H1 (cell line): ENCODE results near the gene SMPX. TPM values are rescaled to one million over a fixed set of nuclear protein-coding genes. Genes with fewer than 3 reads are reported as not detected.

Experiments
- CTCF ChIA-PET: fragments of 300-600 bp; sonication (Branson Sonifier 250); formaldehyde crosslinking; loops from one replicate; lab custom pipeline; 2021; ENCODE audit not compliant: partially characterized antibody; lab: Charles Lee
- POLR2A ChIA-PET: fragments of 300-600 bp; sonication (Branson Sonifier 250); formaldehyde crosslinking; loops from one replicate; lab custom pipeline; 2021; ENCODE audit warnings: inconsistent platforms; ENCODE audit not compliant: partially characterized antibody; lab: Charles Lee
- DNase-seq, 2 experiments: peaks; one replicate each; pipeline versions ENCODE4 v3.0.0 to v3.0.0-alpha.2; 2010 to 2022; ENCODE audit warnings: low spot score in 2 of 2, low read depth in 1 of 2, mixed read lengths in 1 of 2
- FAIRE-seq: peaks from 2 replicates; lab custom pipeline; 2011; peaks lifted over from hg19 to GRCh38; lab: Jason Lieb, UNC
- H2AFZ ChIP-seq: 2 replicates; pipeline ENCODE4 v1.8.1; 2012; ENCODE audit warnings: low read length, inconsistent platforms
- H2AK5ac ChIP-seq: 2 replicates; pipeline ENCODE4 v1.6.1; 2013; ENCODE audit warnings: low read depth, low read length
- H2BK120ac ChIP-seq: replicated peaks from 2 replicates; pipeline ENCODE3; 2013; ENCODE audit warnings: low read depth, low read length, inconsistent platforms
- H2BK12ac ChIP-seq: 2 replicates; pipeline ENCODE4 v1.6.1; 2013; ENCODE audit warnings: low read depth, low read length
- H2BK15ac ChIP-seq: 2 replicates; pipeline ENCODE4 v1.6.1; 2013; ENCODE audit warnings: low read length
- H2BK20ac ChIP-seq: 2 replicates; pipeline ENCODE4 v1.6.1; 2013; ENCODE audit warnings: low read length
- H2BK5ac ChIP-seq: 2 replicates; pipeline ENCODE4 v1.6.1; 2013; ENCODE audit warnings: low read depth, low read length
- H3K14ac ChIP-seq: 2 replicates; pipeline ENCODE4 v1.6.1; 2013; ENCODE audit warnings: inconsistent platforms; ENCODE audit not compliant: insufficient read length
- H3K18ac ChIP-seq: 2 replicates; pipeline ENCODE4 v1.6.1; 2013; ENCODE audit warnings: low read length; ENCODE audit errors: extremely low read depth
- H3K23ac ChIP-seq: 2 replicates; pipeline ENCODE4 v1.6.1; 2013; ENCODE audit warnings: inconsistent platforms; ENCODE audit not compliant: insufficient read length
- H3K23me2 ChIP-seq: 2 replicates; pipeline ENCODE4 v1.6.1; 2013; ENCODE audit warnings: low read depth, low read length
- H3K27ac ChIP-seq: 2 replicates; pipeline ENCODE4 v1.6.1; 2011; ENCODE audit warnings: low read depth, low read length, inconsistent platforms
- H3K27me3 ChIP-seq, 4 experiments: replicated peaks in 1 of 4; 1 replicate in 1 of 4; 2 replicates in 3 of 4; pipeline versions ENCODE4 v1.6.1 to v1.8.1; 2011 to 2013; ENCODE audit warnings: low read length in 3 of 4, mild to moderate bottlenecking in 3 of 4, inconsistent platforms in 2 of 4, mixed read lengths in 2 of 4, moderate library complexity in 1 of 4; ENCODE audit not compliant: control insufficient read depth in 3 of 4, insufficient read depth in 3 of 4; ENCODE audit errors: extremely low read depth in 1 of 4
- H3K36me3 ChIP-seq, 4 experiments: 2 replicates each; pipeline versions ENCODE4 v1.6.1 to v1.8.1; 2011 to 2013; ENCODE audit warnings: mild to moderate bottlenecking in 4 of 4, low read length in 3 of 4, moderate library complexity in 2 of 4, control low read depth in 1 of 4, inconsistent platforms in 1 of 4; ENCODE audit not compliant: insufficient read depth in 4 of 4, control insufficient read depth in 2 of 4
- H3K4ac ChIP-seq: replicated peaks from 2 replicates; pipeline ENCODE3; 2013; ENCODE audit warnings: low read length, low read depth, mixed read lengths, inconsistent platforms; ENCODE audit not compliant: insufficient read length
- H3K4me1 ChIP-seq, 4 experiments: replicated peaks in 1 of 4; 1 replicate in 1 of 4; 2 replicates in 3 of 4; pipeline versions ENCODE4 v1.6.1 to v1.8.1; 2011 to 2013; ENCODE audit warnings: low read length in 3 of 4, inconsistent platforms in 2 of 4, mixed read lengths in 1 of 4; ENCODE audit not compliant: insufficient read depth in 4 of 4, control insufficient read depth in 3 of 4
- H3K4me2 ChIP-seq, 2 experiments: 2 replicates each; pipeline versions ENCODE4 v1.6.1 to v1.8.1; 2011 to 2013; ENCODE audit warnings: low read depth in 2 of 2, low read length in 2 of 2, control low read depth in 1 of 2, inconsistent platforms in 1 of 2, mild to moderate bottlenecking in 1 of 2; ENCODE audit not compliant: insufficient read depth in 1 of 2
- H3K4me3 ChIP-seq, 4 experiments: fragments of 200-600, 300-600 bp in 1 of 4; sonication (generic), shearing (Covaris generic), sonication (Bioruptor Twin) in 1 of 4; 2 replicates each; pipeline versions ENCODE4 v1.5.1 to v1.8.1; 2011 to 2016; ENCODE audit warnings: low read length in 4 of 4, low read depth in 3 of 4, control low read depth in 2 of 4, inconsistent platforms in 2 of 4, mild to moderate bottlenecking in 2 of 4, mixed read lengths in 1 of 4, moderate library complexity in 1 of 4; ENCODE audit not compliant: insufficient read depth in 2 of 4; ENCODE audit errors: extremely low read depth in 1 of 4
- H3K56ac ChIP-seq: replicated peaks from 2 replicates; pipeline ENCODE3; 2013; ENCODE audit warnings: low read depth, mild to moderate bottlenecking, mixed read lengths, low read length, inconsistent platforms; ENCODE audit not compliant: insufficient read length
- H3K79me1 ChIP-seq: 2 replicates; pipeline ENCODE4 v1.6.1; 2013; ENCODE audit warnings: low read depth, low read length, control low read depth
- H3K79me2 ChIP-seq, 2 experiments: 2 replicates each; pipeline versions ENCODE4 v1.6.1 to v1.8.1; 2012 to 2013; ENCODE audit warnings: low read length in 2 of 2, mild to moderate bottlenecking in 2 of 2, inconsistent platforms in 1 of 2; ENCODE audit not compliant: insufficient read depth in 2 of 2, control insufficient read depth in 1 of 2
- H3K9ac ChIP-seq, 4 experiments: replicated peaks in 1 of 4; 1 replicate in 1 of 4; 2 replicates in 3 of 4; pipeline versions ENCODE4 v1.6.1 to v1.8.1; 2011 to 2013; ENCODE audit warnings: low read depth in 3 of 4, low read length in 3 of 4, control low read depth in 2 of 4, mild to moderate bottlenecking in 2 of 4, moderate library complexity in 2 of 4, inconsistent platforms in 1 of 4; ENCODE audit errors: extremely low read depth in 1 of 4
- H3K9me3 ChIP-seq, 2 experiments: 2 replicates each; pipeline versions ENCODE4 v1.6.1 to v1.8.1; 2012 to 2013; ENCODE audit warnings: mild to moderate bottlenecking in 2 of 2, moderate library complexity in 2 of 2, control low read depth in 1 of 2, inconsistent platforms in 1 of 2, low read depth in 1 of 2, low read length in 1 of 2, mixed read lengths in 1 of 2; ENCODE audit not compliant: insufficient read depth in 2 of 2
- H4K20me1 ChIP-seq, 2 experiments: replicated peaks in 1 of 2; 2 replicates each; pipeline versions ENCODE3 to v1.8.1; 2011 to 2013; ENCODE audit warnings: inconsistent platforms in 2 of 2, low read length in 2 of 2, mild to moderate bottlenecking in 1 of 2; ENCODE audit not compliant: insufficient read depth in 2 of 2, control insufficient read depth in 1 of 2
- H4K5ac ChIP-seq: 2 replicates; pipeline ENCODE4 v1.6.1; 2013; ENCODE audit warnings: low read length, low read depth, mixed read lengths, inconsistent platforms; ENCODE audit not compliant: insufficient read length
- H4K8ac ChIP-seq: 2 replicates; pipeline ENCODE4 v1.8.0; 2013; ENCODE audit warnings: mild to moderate bottlenecking, moderate library complexity, low read length, inconsistent platforms; ENCODE audit not compliant: insufficient read depth; ENCODE audit errors: extremely low read depth
- H4K91ac ChIP-seq: replicated peaks from 2 replicates; pipeline ENCODE3; 2013; ENCODE audit warnings: low read length, mixed read lengths, inconsistent platforms; ENCODE audit not compliant: insufficient read length
- EZH2 ChIP-seq: fragments of 200-600 bp; sonication (generic); IDR thresholded peaks from 2 replicates; pipeline ENCODE4 v1.7.1; 2012; ENCODE audit warnings: low read depth, mild to moderate bottlenecking, moderate library complexity, low read length, inconsistent platforms; ENCODE audit not compliant: severe bottlenecking
- SP2 ChIP-seq: IDR thresholded peaks from 2 replicates; pipeline ENCODE4 v1.6.1; 2012; ENCODE audit warnings: mild to moderate bottlenecking, low read length, inconsistent platforms
- ZNF274 ChIP-seq: IDR thresholded peaks from 2 replicates; pipeline ENCODE4 v1.7.0; 2012; ENCODE audit warnings: low read length, borderline replicate concordance; ENCODE audit errors: extremely low read depth
- WGBS, 2 experiments: shearing (Covaris generic) in 1 of 2; methylation state at CpG; one replicate each; pipeline versions ENCODE4 v1.1.6 to v1.1.7; 2013 to 2015; ENCODE audit warnings: low lambda C conversion rate in 2 of 2, mixed read lengths in 2 of 2, inconsistent platforms in 1 of 2, low coverage in 1 of 2, missing lambda C conversion rate in 1 of 2; ENCODE audit not compliant: insufficient replicate concordance in 2 of 2, insufficient coverage in 1 of 2, insufficient read length in 1 of 2; ENCODE audit errors: extremely low coverage in 1 of 2, missing lambda C conversion rate in 1 of 2; 5-methylcytosine and 5-hydroxymethylcytosine counted together
- polyA plus RNA-seq, 7 experiments: library from polyadenylated mRNA; depleted of rRNA in 3 of 7; stranded (reverse) in 5 of 7; unstranded in 2 of 7; fragments of >200 nt in 5 of 7; fragments of 200-250 nt in 2 of 7; gene quantifications; 1 replicate in 5 of 7; 2 replicates in 1 of 7; 4 replicates in 1 of 7; pipeline versions ENCODE4 v1.2.1 to v1.2.3, GENCODE V29; 2011 to 2013; ENCODE audit warnings: missing spikeins in 2 of 7, mixed read lengths in 2 of 7
- total RNA-seq: library from RNA; stranded (reverse); fragmentation: NEBNext Ultra II Directional; extraction: Animal tissue kit (Norgen Biotek cat#: 25700); gene quantifications from 2 replicates; pipeline ENCODE4 v1.2.1, GENCODE V29; 2021

The SMPX gene
- total and polyA plus RNA-seq, 2 of the 8 experiments (the other 6 are each of a cell fraction or from before 2014, with no cell fraction given) = not detected

- no peak overlapping the region for H4K8ac ChIP-seq
- no peak overlapping the region for H2BK20ac ChIP-seq
- no peak overlapping the region for H2AFZ ChIP-seq
- H3K9me3 ChIP-seq = no peaks in the 10 kb centered on the region
- WGBS, 2 experiments = 61% methylated on average over 5 of the region's 5 CpGs; no CpG with 5 or more reads in 1 of the 2 experiments
- H2BK120ac ChIP-seq = no peak overlapping the region
- peaks cover 0 to 15% (median 0%) of the 10 kb centered on the region in 4 experiments; a peak in 1 of 7 replicates for H3K4me1 ChIP-seq
- H2AK5ac ChIP-seq = no peak overlapping the region
- H4K20me1 ChIP-seq = no peaks in the 10 kb centered on the region
- no peak overlapping the region for H3K23ac ChIP-seq
- H3K4ac ChIP-seq = no peak overlapping the region
- H3K18ac ChIP-seq = no peak overlapping the region
- no peak overlapping the region for H2BK5ac ChIP-seq
- H3K79me1 ChIP-seq = no peaks in the 10 kb centered on the region
- no peak overlapping the region for H2BK12ac ChIP-seq
- H3K14ac ChIP-seq = no peak overlapping the region
- no peaks in the 10 kb centered on the region for H3K23me2 ChIP-seq
- no peak for FAIRE-seq
- TF ChIP-seq ZNF274 = no peak
- TF ChIP-seq SP2 = no peak
- no peak for TF ChIP-seq EZH2
- TF ChIP-seq, all 59 proteins: peak for 0
- Histone ChIP-seq H3K4me2 (no peak overlapping the region), H3K79me2 (no peaks in the 10 kb centered on the region), H3K27ac (no peak overlapping the region), H3K9ac (no peak overlapping the region), H4K5ac (no peak overlapping the region), H3K36me3 (no peaks in the 10 kb centered on the region), H3K4me3 (no peak overlapping the region), H2BK15ac (no peak overlapping the region), H4K91ac (no peak overlapping the region), H3K56ac (no peak overlapping the region), H3K27me3 (no peaks in the 10 kb centered on the region)
- CTCF ChIA-PET = interaction anchor here (0.6 kb wide), 1 partner anchor 22 kb away, joined by 3 read pairs; no protein-coding TSS in a partner anchor
- POLR2A ChIA-PET = no interaction called here
- DNase-seq = no peak
Observed at GRCh38 chrX:21748235-21748634, 9.7 kb downstream of the SMPX start.
